ENCODE data around the gene DOCK8. TPM values are rescaled to one million over a fixed set of nuclear protein-coding genes. Genes with fewer than 3 reads are reported as not detected.

DOCK8 gene
- polyA plus RNA-seq, 1 donor (not counting 4 experiments of a cell fraction or from before 2014, with no cell fraction given) = 1.5 TPM

- FAIRE-seq = no peak
- Histone ChIP-seq H3K36me3 (ENCODE audit: control insufficient read depth in 2 of 2, extremely low read depth in 1 of 2, insufficient read depth in 2 of 2, low read length in 2 of 2) (no peaks in the 10 kb centered on the region), H3K4me2 (ENCODE audit: control insufficient read depth, extremely low read depth, insufficient read depth, low read depth, low read length) (no peak overlapping the region), H3K9me3 (ENCODE audit: control insufficient read depth, low read depth, low read length) (no peaks in the 10 kb centered on the region), H3K9ac (ENCODE audit: control insufficient read depth, extremely low read depth, insufficient read depth, low read length) (no peak overlapping the region), H3K27ac (ENCODE audit: control insufficient read depth, insufficient read depth, low read length) (no peak overlapping the region), H3K4me1 (ENCODE audit: control insufficient read depth, extremely low read depth, insufficient read depth, low read length) (no peaks in the 10 kb centered on the region), H4K20me1 (ENCODE audit: control insufficient read depth, extremely low read depth, insufficient read depth, low read length) (no peaks in the 10 kb centered on the region), H2AFZ (ENCODE audit: control insufficient read depth, low read length) (no peak overlapping the region), H3K4me3 (ENCODE audit: control insufficient read depth in 2 of 3, extremely low read depth in 1 of 3, insufficient read depth in 2 of 3, low read depth in 1 of 3, low read length in 3 of 3) (no peak overlapping the region), H3K79me2 (ENCODE audit: control insufficient read depth, insufficient read depth, low read length) (no peaks in the 10 kb centered on the region), H3K27me3 (ENCODE audit: control insufficient read depth, extremely low read depth, insufficient read depth, low read length) (no peaks in the 10 kb centered on the region), H3K9me1 (ENCODE audit: control insufficient read depth, extremely low read depth, insufficient read depth, low read length) (no peaks in the 10 kb centered on the region)
- TF ChIP-seq EZH2 (IDR thresholded peaks at IDR 0.05; ENCODE audit: low read length) (no peak), CTCF (optimal IDR thresholded peaks at IDR 0.05 in 1 of 3, IDR thresholded peaks at IDR 0.05 in 1 of 3, conservative IDR thresholded peaks at IDR 0.05 in 1 of 3; ENCODE audit: extremely low read depth in 1 of 3, insufficient read depth in 2 of 3, low read length in 3 of 3) (no peak)
- dilution Hi-C loops (cut with MboI; ENCODE audit: extremely low pct_ligation_motif_present, low sequenced_read_pairs) = no loop called here
- no peak for DNase-seq (ENCODE audit: low read depth, low spot score)
These were observed 142.9 kb downstream of the DOCK8 start for GRCh38 chr9:357560-357959.

- Histone ChIP-seq H3K27ac (ENCODE audit: control insufficient read depth, insufficient read depth, low read length) (no peak overlapping the region), H2AFZ (ENCODE audit: control insufficient read depth, low read length) (no peak overlapping the region), H3K36me3 (ENCODE audit: control insufficient read depth in 2 of 2, extremely low read depth in 1 of 2, insufficient read depth in 2 of 2, low read length in 2 of 2) (no peaks in the 10 kb centered on the region), H3K4me2 (ENCODE audit: control insufficient read depth, extremely low read depth, insufficient read depth, low read depth, low read length) (no peak overlapping the region), H3K9me3 (ENCODE audit: control insufficient read depth, low read depth, low read length) (no peaks in the 10 kb centered on the region), H3K79me2 (ENCODE audit: control insufficient read depth, insufficient read depth, low read length) (no peaks in the 10 kb centered on the region), H3K27me3 (ENCODE audit: control insufficient read depth, extremely low read depth, insufficient read depth, low read length) (no peaks in the 10 kb centered on the region), H3K4me1 (ENCODE audit: control insufficient read depth, extremely low read depth, insufficient read depth, low read length) (no peaks in the 10 kb centered on the region), H3K9ac (ENCODE audit: control insufficient read depth, extremely low read depth, insufficient read depth, low read length) (no peak overlapping the region), H4K20me1 (ENCODE audit: control insufficient read depth, extremely low read depth, insufficient read depth, low read length) (no peaks in the 10 kb centered on the region), H3K4me3 (ENCODE audit: control insufficient read depth in 2 of 3, extremely low read depth in 1 of 3, insufficient read depth in 2 of 3, low read depth in 1 of 3, low read length in 3 of 3) (no peak overlapping the region), H3K9me1 (ENCODE audit: control insufficient read depth, extremely low read depth, insufficient read depth, low read length) (no peaks in the 10 kb centered on the region)
- no peak for FAIRE-seq
- dilution Hi-C loops (cut with MboI; ENCODE audit: extremely low pct_ligation_motif_present, low sequenced_read_pairs) = no loop called here
- DNase-seq (ENCODE audit: low read depth, low spot score) = no peak
- TF ChIP-seq CTCF (optimal IDR thresholded peaks at IDR 0.05 in 1 of 3, IDR thresholded peaks at IDR 0.05 in 1 of 3, conservative IDR thresholded peaks at IDR 0.05 in 1 of 3; ENCODE audit: extremely low read depth in 1 of 3, insufficient read depth in 2 of 3, low read length in 3 of 3) (no peak), EZH2 (IDR thresholded peaks at IDR 0.05; ENCODE audit: low read length) (no peak)
These were observed 148.1 kb downstream of the DOCK8 start for GRCh38 chr9:362561-363273.
